Activated CD8-positive, alpha-beta T cell treated with anti-CD3 and anti-CD28 coated beads, Interleukin-2, amount 10 ng/mL, durations not matched to agents 7 days and 5 days (primary cell): ENCODE results near the gene LRRN4. TPM values are rescaled to one million over a fixed set of nuclear protein-coding genes. Genes with fewer than 3 reads are reported as not detected.
"Not testable (repeated sequence)": the region's sequence is repeated elsewhere in the genome, so short reads cannot be mapped to it uniquely, and the experiment has no call there.

Experiments
- ATAC-seq: fragments of 150-1000 bp; cut with Tn5 transposase; one replicate; pipeline ENCODE4 v1.10.0; 2021; ENCODE audit warnings: moderate library complexity
- CTCF ChIA-PET: fragments of 350-600 bp; sonication (Branson Sonifier 250); formaldehyde crosslinking; loops from one replicate; lab custom pipeline; 2021; ENCODE audit warnings: antibody characterized with exemption; lab: Charles Lee
- POLR2A ChIA-PET: fragments of 350-600 bp; sonication (Branson Sonifier 250); formaldehyde crosslinking; loops from one replicate; lab custom pipeline; 2021; ENCODE audit warnings: antibody characterized with exemption; lab: Charles Lee
- DNase-seq: peaks from one replicate; pipeline ENCODE4 v3.0.0-alpha.2; 2020
- H3K27ac Mint-ChIP-seq: one replicate; pipeline ENCODE4 v1.8.0; 2021; ENCODE audit warnings: mild to moderate bottlenecking, mixed read lengths
- H3K27me3 Mint-ChIP-seq: one replicate; pipeline ENCODE4 v1.8.0; 2021; ENCODE audit warnings: low read depth, mixed read lengths
- H3K36me3 Mint-ChIP-seq: one replicate; pipeline ENCODE4 v1.8.0; 2021; ENCODE audit warnings: low read depth, mixed read lengths
- H3K4me1 Mint-ChIP-seq: one replicate; pipeline ENCODE4 v1.8.0; 2021; ENCODE audit warnings: low read depth, mixed read lengths
- H3K4me3 Mint-ChIP-seq: one replicate; pipeline ENCODE4 v1.8.0; 2021; ENCODE audit warnings: mild to moderate bottlenecking, mixed read lengths
- H3K9me3 Mint-ChIP-seq: one replicate; pipeline ENCODE4 v1.8.0; 2022; ENCODE audit warnings: mixed read lengths; ENCODE audit not compliant: insufficient read depth
- total RNA-seq, 2 experiments: library from RNA; stranded (reverse); gene quantifications; one replicate each; pipeline ENCODE4 v1.2.3, GENCODE V29; 2021

LRRN4 gene
- total RNA-seq, 2 experiments from 2014 or later = not detected

- Mint-ChIP-seq H3K27ac (no peak overlapping the region), H3K4me1 (peaks cover 6% of the 10 kb centered on the region)
Measured at GRCh38 chr20:6040958-6041807, 12.7 kb downstream of the LRRN4 start.

GRCh38 chr20:6040540-6040939 lies 13.3 kb downstream of the LRRN4 start:
- CTCF ChIA-PET = no interaction called here
- peaks cover 30% of the 10 kb centered on the region for H3K36me3 Mint-ChIP-seq
- no peak for ATAC-seq
- no peak overlapping the region for H3K4me3 Mint-ChIP-seq
- POLR2A ChIA-PET = no interaction called here
- H3K4me1 Mint-ChIP-seq = peaks cover 4% of the 10 kb centered on the region
- no peak overlapping the region for H3K27ac Mint-ChIP-seq
- H3K9me3 Mint-ChIP-seq = no peaks in the 10 kb centered on the region
- no peak for DNase-seq
- no peaks in the 10 kb centered on the region for H3K27me3 Mint-ChIP-seq

More at GRCh38 chr20:6040958-6041807, 12.7 kb downstream of the LRRN4 start:
- H3K36me3 Mint-ChIP-seq = peaks cover 28% of the 10 kb centered on the region
- no peak for DNase-seq
- no peaks in the 10 kb centered on the region for H3K27me3 Mint-ChIP-seq
- no peak for ATAC-seq
- ChIA-PET POLR2A (no interaction called here), CTCF (no interaction called here)
- no peak overlapping the region for H3K4me3 Mint-ChIP-seq
- no peaks in the 10 kb centered on the region for H3K9me3 Mint-ChIP-seq

- POLR2A ChIA-PET = no interaction called here
- CTCF ChIA-PET = interaction anchor here (0.6 to 0.8 kb wide), 2 partner anchors 39 to 455 kb away, joined by 3 read pairs; no protein-coding TSS in a partner anchor
- ATAC-seq (no peak), DNase-seq (no peak)
- Mint-ChIP-seq H3K36me3 (peaks cover 33% of the 10 kb centered on the region), H3K27me3 (no peaks in the 10 kb centered on the region), H3K4me3 (no peak overlapping the region), H3K9me3 (no peaks in the 10 kb centered on the region), H3K27ac (no peak overlapping the region), H3K4me1 (peaks cover 2% of the 10 kb centered on the region)
Measured at GRCh38 chr20:6039766-6040165, 14.1 kb downstream of the LRRN4 start.

- H3K27me3 Mint-ChIP-seq = no peaks in the 10 kb centered on the region
- ATAC-seq = no peak
- peaks cover 47% of the 10 kb centered on the region for H3K36me3 Mint-ChIP-seq
- no peak for DNase-seq
- H3K4me1 Mint-ChIP-seq = peaks cover 12% of the 10 kb centered on the region
- no peaks in the 10 kb centered on the region for H3K9me3 Mint-ChIP-seq
- no peak overlapping the region for H3K4me3 Mint-ChIP-seq
- CTCF ChIA-PET = interaction anchor here (1.0 kb wide), 1 partner anchor 10 kb away, joined by 3 read pairs; no protein-coding TSS in a partner anchor
- no peak overlapping the region for H3K27ac Mint-ChIP-seq
- POLR2A ChIA-PET = no interaction called here
Measured at GRCh38 chr20:6038256-6038655, 15.6 kb downstream of the LRRN4 start.

GRCh38 chr20:6037082-6037481 lies 16.8 kb downstream of the LRRN4 start:
- POLR2A ChIA-PET = no interaction called here

GRCh38 chr20:6036213-6036612 lies 17.6 kb downstream of the LRRN4 start:
- H3K27ac Mint-ChIP-seq = no peak overlapping the region
- no peak for DNase-seq

More at GRCh38 chr20:6037082-6037481, 16.8 kb downstream of the LRRN4 start:
- CTCF ChIA-PET = no interaction called here
- no peaks in the 10 kb centered on the region for H3K9me3 Mint-ChIP-seq
- H3K27ac Mint-ChIP-seq = no peak overlapping the region
- no peaks in the 10 kb centered on the region for H3K27me3 Mint-ChIP-seq
- DNase-seq = no peak
- H3K4me1 Mint-ChIP-seq = peaks cover 12% of the 10 kb centered on the region
- ATAC-seq = no peak
- H3K4me3 Mint-ChIP-seq = no peak overlapping the region
- H3K36me3 Mint-ChIP-seq = peaks cover 45% of the 10 kb centered on the region

GRCh38 chr20:6034134-6034969 lies 19.5 kb downstream of the LRRN4 start:
- ChIA-PET CTCF (interaction anchor here (0.6 to 2.1 kb wide), 4 partner anchors 32 to 506 kb away, joined by 3 to 5 read pairs (median 3); no protein-coding TSS in a partner anchor), POLR2A (interaction anchor here (1.0 kb wide), 1 partner anchor 9 kb away, joined by 3 read pairs; no protein-coding TSS in a partner anchor)
- no peaks in the 10 kb centered on the region for H3K9me3 Mint-ChIP-seq
- no peaks in the 10 kb centered on the region for H3K27me3 Mint-ChIP-seq
- H3K27ac Mint-ChIP-seq = peak overlapping the region; percentile 22
- H3K4me3 Mint-ChIP-seq = no peak overlapping the region
- ATAC-seq (no peak), DNase-seq (no peak)
- peaks cover 28% of the 10 kb centered on the region for H3K36me3 Mint-ChIP-seq
- peaks cover 20% of the 10 kb centered on the region for H3K4me1 Mint-ChIP-seq

More at GRCh38 chr20:6036213-6036612, 17.6 kb downstream of the LRRN4 start:
- no peak overlapping the region for H3K4me3 Mint-ChIP-seq
- CTCF ChIA-PET = no interaction called here
- no peaks in the 10 kb centered on the region for H3K27me3 Mint-ChIP-seq
- H3K4me1 Mint-ChIP-seq = peaks cover 12% of the 10 kb centered on the region
- no peaks in the 10 kb centered on the region for H3K9me3 Mint-ChIP-seq
- H3K36me3 Mint-ChIP-seq = peaks cover 43% of the 10 kb centered on the region
- no peak for ATAC-seq
- POLR2A ChIA-PET = no interaction called here

- peaks cover 27% of the 10 kb centered on the region for H3K4me1 Mint-ChIP-seq
- H3K27ac Mint-ChIP-seq, H3K27me3 Mint-ChIP-seq, H3K9me3 Mint-ChIP-seq, POLR2A ChIA-PET, ATAC-seq, DNase-seq, H3K4me3 Mint-ChIP-seq: not testable (repeated sequence)
- peaks cover 30% of the 10 kb centered on the region for H3K36me3 Mint-ChIP-seq
- CTCF ChIA-PET = interaction anchor here (2.1 kb wide), 1 partner anchor 504 kb away, joined by 5 read pairs; no protein-coding TSS in a partner anchor
Measured at GRCh38 chr20:6032907-6033306, 21.0 kb downstream of the LRRN4 start.

- Mint-ChIP-seq H3K4me1 (peaks cover 43% of the 10 kb centered on the region), H3K36me3 (peaks cover 35% of the 10 kb centered on the region), H3K4me3 (no peak overlapping the region), H3K9me3 (peaks cover under 1% of the 10 kb centered on the region), H3K27ac (no peak overlapping the region), H3K27me3 (no peaks in the 10 kb centered on the region)
- ATAC-seq (no peak), DNase-seq (no peak)
- CTCF ChIA-PET = interaction anchor here (0.7 to 0.8 kb wide), 2 partner anchors 8 to 24 kb away, joined by 3 to 4 read pairs; no protein-coding TSS in a partner anchor
- POLR2A ChIA-PET = interaction anchor here (1.0 kb wide), 1 partner anchor 80 kb away, joined by 4 read pairs; no protein-coding TSS in a partner anchor
Measured at GRCh38 chr20:6030453-6031080, 23.3 kb downstream of the LRRN4 start.

GRCh38 chr20:6029538-6029937 lies 24.3 kb downstream of the LRRN4 start:
- Mint-ChIP-seq H3K4me3 (no peak overlapping the region), H3K27me3 (no peaks in the 10 kb centered on the region), H3K9me3 (peaks cover 5% of the 10 kb centered on the region), H3K27ac (no peak overlapping the region), H3K4me1 (peaks cover 45% of the 10 kb centered on the region), H3K36me3 (peaks cover 39% of the 10 kb centered on the region)
- ChIA-PET POLR2A (no interaction called here), CTCF (no interaction called here)
- DNase-seq (no peak), ATAC-seq (no peak)

GRCh38 chr20:6028818-6029217 lies 25.0 kb downstream of the LRRN4 start:
- CTCF ChIA-PET = no interaction called here
- H3K4me3 Mint-ChIP-seq = no peak overlapping the region
- no peak overlapping the region for H3K27ac Mint-ChIP-seq
- peaks cover 38% of the 10 kb centered on the region for H3K4me1 Mint-ChIP-seq
- POLR2A ChIA-PET = no interaction called here
- peaks cover 5% of the 10 kb centered on the region for H3K9me3 Mint-ChIP-seq
- ATAC-seq (no peak), DNase-seq (no peak)
- no peaks in the 10 kb centered on the region for H3K27me3 Mint-ChIP-seq
- H3K36me3 Mint-ChIP-seq = peaks cover 39% of the 10 kb centered on the region
